ENCODE measurements around the gene HDAC9.

- TF ChIP-seq CTCF (IDR thresholded peaks at IDR 0.05; ENCODE audit: low read depth, low read length, poor library complexity, severe bottlenecking) (no peak), EZH2phosphoT487 (IDR thresholded peaks at IDR 0.05; ENCODE audit: borderline replicate concordance, low read length) (no peak)
Observed at GRCh38 chr7:19009936-19010280, 514.4 kb downstream of the HDAC9 start.

Data from DOHH2 (cell line).